Activated T-helper 1 cell treated with anti-CD3 and anti-CD28 coated beads, Interleukin-12 subunit alpha, Interleukin-12 subunit beta, Interleukin-2, Interleukin-4 antibody, amounts not matched to agents 30 ng/mL and 10 ng/mL and 1 ng/mL, durations not matched to agents 14 hours and 24 hours and 36 hours (primary cell): ENCODE measurements around the gene GNAQ. TPM values are rescaled to one million over a fixed set of nuclear protein-coding genes. Genes with fewer than 3 reads are reported as not detected.
"Not testable (repeated sequence)": the region's sequence is repeated elsewhere in the genome, so short reads cannot be mapped to it uniquely, and the experiment has no call there.

Experiments
- DNase-seq: peaks from one replicate; pipeline ENCODE4 v3.0.0; 2021; ENCODE audit warnings: low spot score
- H3K27ac Mint-ChIP-seq: one replicate; pipeline ENCODE4 v1.8.0; 2021; ENCODE audit warnings: mild to moderate bottlenecking, mixed read lengths
- H3K27me3 Mint-ChIP-seq: one replicate; pipeline ENCODE4 v1.8.0; 2022; ENCODE audit warnings: mild to moderate bottlenecking, moderate library complexity, mixed read lengths; ENCODE audit not compliant: insufficient read depth
- H3K36me3 Mint-ChIP-seq: one replicate; pipeline ENCODE4 v1.8.0; 2021; ENCODE audit warnings: low read depth, mixed read lengths
- H3K4me1 Mint-ChIP-seq: one replicate; pipeline ENCODE4 v1.8.0; 2021; ENCODE audit warnings: low read depth, mixed read lengths
- H3K4me3 Mint-ChIP-seq: one replicate; pipeline ENCODE4 v1.8.0; 2021; ENCODE audit warnings: mild to moderate bottlenecking, moderate library complexity, mixed read lengths
- H3K9me3 Mint-ChIP-seq: one replicate; pipeline ENCODE4 v1.8.0; 2021; ENCODE audit warnings: mixed read lengths
- intact Hi-C: fragments of 100-400 bp; cut with micrococcal nuclease; formaldehyde crosslinking; loops from one replicate; pipeline ENCODE4 v1.15.1; 2024
- total RNA-seq: library from RNA; stranded (reverse); gene quantifications from 2 replicates; pipeline ENCODE4 v1.2.3, GENCODE V29; 2022

Gene GNAQ
- total RNA-seq, 1 donor from 2014 or later, result 27.0 TPM

GRCh38 chr9:77896938-77897667 lies 134.5 kb downstream of the GNAQ start:
- Mint-ChIP-seq H3K27ac (no peak overlapping the region), H3K4me3 (no peak overlapping the region), H3K9me3 (no peaks in the 10 kb centered on the region), H3K4me1 (peaks cover 45% of the 10 kb centered on the region), H3K27me3 (no peaks in the 10 kb centered on the region), H3K36me3 (peaks cover 21% of the 10 kb centered on the region)
- DNase-seq, result no peak
- intact Hi-C loops, result no loop called here

- H3K27ac Mint-ChIP-seq, result no peak overlapping the region
- no peaks in the 10 kb centered on the region for H3K9me3 Mint-ChIP-seq
- peaks cover 20% of the 10 kb centered on the region for H3K36me3 Mint-ChIP-seq
- no peak overlapping the region for H3K4me3 Mint-ChIP-seq
- DNase-seq, result no peak
- no peaks in the 10 kb centered on the region for H3K27me3 Mint-ChIP-seq
- peaks cover 46% of the 10 kb centered on the region for H3K4me1 Mint-ChIP-seq
- intact Hi-C loops, result no loop called here
Observed at GRCh38 chr9:77896269-77896937, 135.2 kb downstream of the GNAQ start.

- no peak overlapping the region for H3K27ac Mint-ChIP-seq
- no peaks in the 10 kb centered on the region for H3K9me3 Mint-ChIP-seq
- H3K4me1 Mint-ChIP-seq, result peaks cover 31% of the 10 kb centered on the region
- no peak for DNase-seq
- no peak overlapping the region for H3K4me3 Mint-ChIP-seq
- peaks cover 19% of the 10 kb centered on the region for H3K36me3 Mint-ChIP-seq
- H3K27me3 Mint-ChIP-seq, result no peaks in the 10 kb centered on the region
- intact Hi-C loops, result no loop called here
Observed at GRCh38 chr9:77893706-77894105, 137.9 kb downstream of the GNAQ start.

GRCh38 chr9:77892955-77893514 lies 138.6 kb downstream of the GNAQ start:
- Mint-ChIP-seq H3K27ac (no peak overlapping the region), H3K4me3 (no peak overlapping the region), H3K4me1 (peaks cover 31% of the 10 kb centered on the region), H3K27me3 (no peaks in the 10 kb centered on the region), H3K9me3 (no peaks in the 10 kb centered on the region), H3K36me3 (peaks cover 16% of the 10 kb centered on the region)
- DNase-seq, result no peak
- intact Hi-C loops, result no loop called here

- peaks cover 26% of the 10 kb centered on the region for H3K4me1 Mint-ChIP-seq
- H3K9me3 Mint-ChIP-seq, result no peaks in the 10 kb centered on the region
- H3K36me3 Mint-ChIP-seq, result peaks cover 16% of the 10 kb centered on the region
- H3K27ac Mint-ChIP-seq, result peak overlapping the region; percentile 51
- H3K4me3 Mint-ChIP-seq, result no peak overlapping the region
- intact Hi-C loops, result no loop called here
- DNase-seq, result no peak
- H3K27me3 Mint-ChIP-seq, result no peaks in the 10 kb centered on the region
Observed at GRCh38 chr9:77892171-77892570, 139.4 kb downstream of the GNAQ start.

- Mint-ChIP-seq H3K9me3 (no peaks in the 10 kb centered on the region), H3K27ac (no peak overlapping the region), H3K36me3 (peaks cover 16% of the 10 kb centered on the region), H3K4me1 (peaks cover 26% of the 10 kb centered on the region), H3K4me3 (no peak overlapping the region), H3K27me3 (no peaks in the 10 kb centered on the region)
- DNase-seq, result no peak
- intact Hi-C loops, result no loop called here
Observed at GRCh38 chr9:77891128-77891800, 140.3 kb downstream of the GNAQ start.

GRCh38 chr9:77887662-77888061 lies 143.9 kb downstream of the GNAQ start:
- Mint-ChIP-seq H3K4me3 (no peak overlapping the region), H3K36me3 (peaks cover 10% of the 10 kb centered on the region), H3K27ac (no peak overlapping the region), H3K9me3 (no peaks in the 10 kb centered on the region), H3K4me1 (peaks cover 43% of the 10 kb centered on the region), H3K27me3 (no peaks in the 10 kb centered on the region)
- intact Hi-C loops, result no loop called here
- DNase-seq, result no peak

GRCh38 chr9:77885104-77885672 lies 146.4 kb downstream of the GNAQ start:
- intact Hi-C loops, result no loop called here
- Mint-ChIP-seq H3K27me3 (no peaks in the 10 kb centered on the region), H3K9me3 (no peaks in the 10 kb centered on the region), H3K27ac (peak overlapping the region; percentile 19), H3K4me1 (peaks cover 36% of the 10 kb centered on the region), H3K36me3 (peaks cover 6% of the 10 kb centered on the region), H3K4me3 (no peak overlapping the region)
- DNase-seq, result no peak

- Mint-ChIP-seq H3K4me3 (no peak overlapping the region), H3K36me3 (no peaks in the 10 kb centered on the region), H3K4me1 (peaks cover 36% of the 10 kb centered on the region), H3K9me3 (no peaks in the 10 kb centered on the region), H3K27ac (peak overlapping the region; percentile 69), H3K27me3 (no peaks in the 10 kb centered on the region)
- intact Hi-C loops, result loop anchor here (5.0 kb wide), 1 partner anchor 33 kb away; no protein-coding TSS in a partner anchor
- no peak for DNase-seq
Observed at GRCh38 chr9:77883846-77884771, 147.5 kb downstream of the GNAQ start.

GRCh38 chr9:77883133-77883532 lies 148.5 kb downstream of the GNAQ start:
- peaks cover 36% of the 10 kb centered on the region for H3K4me1 Mint-ChIP-seq
- DNase-seq, result no peak
- no peak overlapping the region for H3K4me3 Mint-ChIP-seq

GRCh38 chr9:77882294-77882693 lies 149.3 kb downstream of the GNAQ start:
- H3K9me3 Mint-ChIP-seq, result no peaks in the 10 kb centered on the region
- no peaks in the 10 kb centered on the region for H3K36me3 Mint-ChIP-seq
- intact Hi-C loops, result loop anchor here (5.0 kb wide), 1 partner anchor 35 kb away; no protein-coding TSS in a partner anchor
- H3K4me3 Mint-ChIP-seq, result no peak overlapping the region
- no peaks in the 10 kb centered on the region for H3K27me3 Mint-ChIP-seq
- H3K4me1 Mint-ChIP-seq, result peaks cover 36% of the 10 kb centered on the region
- DNase-seq, result no peak
- no peak overlapping the region for H3K27ac Mint-ChIP-seq

More at GRCh38 chr9:77883133-77883532, 148.5 kb downstream of the GNAQ start:
- H3K9me3 Mint-ChIP-seq, result no peaks in the 10 kb centered on the region
- peak overlapping the region; percentile 55 for H3K27ac Mint-ChIP-seq
- H3K27me3 Mint-ChIP-seq, result no peaks in the 10 kb centered on the region
- intact Hi-C loops, result loop anchor here (5.0 kb wide), 1 partner anchor 34 kb away; no protein-coding TSS in a partner anchor
- no peaks in the 10 kb centered on the region for H3K36me3 Mint-ChIP-seq

- intact Hi-C loops, result loop anchor here (5.0 kb wide), 1 partner anchor 36 kb away; no protein-coding TSS in a partner anchor
- H3K9me3 Mint-ChIP-seq, H3K4me3 Mint-ChIP-seq, H3K36me3 Mint-ChIP-seq, H3K27ac Mint-ChIP-seq, DNase-seq, H3K27me3 Mint-ChIP-seq: not testable (repeated sequence)
- peaks cover 36% of the 10 kb centered on the region for H3K4me1 Mint-ChIP-seq
Observed at GRCh38 chr9:77881634-77882033, 150.0 kb downstream of the GNAQ start.
